IMR-90 (cell line): ENCODE data around the gene SPAG16. TPM values are rescaled to one million over a fixed set of nuclear protein-coding genes. Genes with fewer than 3 reads are reported as not detected.

Experiments
- ATAC-seq: fragments of 200-7000 bp; cut with Tn5 transposase; 2 replicates; pipeline ENCODE4 v1.9.1; 2020; ENCODE audit warnings: low read depth, mild to moderate bottlenecking, moderate library complexity
- BruUV-seq: library from RNA; stranded (reverse); fragments of 400-500 nt; replicated peaks from 2 replicates; lab custom pipeline; 2021; lab: Mats Ljungman, UMichigan
- CTCF ChIA-PET: fragments of 300-600 bp; formaldehyde crosslinking; extraction: SDS; loops from one replicate; lab custom pipeline; 2021; ENCODE audit warnings: antibody characterized with exemption; lab: Yijun Ruan, JAX
- POLR2A ChIA-PET: fragments of 300-600 bp; sonication (Branson Sonifier 250); formaldehyde crosslinking; loops from one replicate; lab custom pipeline; 2022; ENCODE audit warnings: antibody characterized with exemption; ENCODE audit not compliant: unreplicated experiment; lab: Charles Lee
- DNase-seq: peaks from one replicate; pipeline ENCODE4 v3.0.0; 2013
- H2AFZ ChIP-seq: replicated peaks from 2 replicates; pipeline ENCODE3; 2013; ENCODE audit warnings: low read length, mild to moderate bottlenecking; ENCODE audit not compliant: poor library complexity
- H2AK5ac ChIP-seq: 2 replicates; pipeline ENCODE4 v1.6.1; 2013; ENCODE audit warnings: low read depth, low read length, inconsistent platforms
- H2AK9ac ChIP-seq: replicated peaks from 2 replicates; pipeline ENCODE3; 2013; ENCODE audit warnings: mild to moderate bottlenecking, low read depth, low read length, moderate library complexity; ENCODE audit not compliant: poor library complexity
- H2BK120ac ChIP-seq: 2 replicates; pipeline ENCODE4 v1.6.1; 2013; ENCODE audit warnings: low read depth, low read length, inconsistent platforms
- H2BK15ac ChIP-seq: 3 replicates; pipeline ENCODE4 v1.6.1; 2013; ENCODE audit warnings: low read depth, low read length, inconsistent platforms
- H2BK20ac ChIP-seq: 2 replicates; pipeline ENCODE4 v1.6.1; 2013; ENCODE audit warnings: low read depth, mild to moderate bottlenecking, inconsistent platforms, low read length, moderate library complexity
- H2BK5ac ChIP-seq: 2 replicates; pipeline ENCODE4 v1.6.1; 2013; ENCODE audit warnings: mild to moderate bottlenecking, low read depth, low read length, inconsistent platforms; ENCODE audit not compliant: poor library complexity, severe bottlenecking
- H3K14ac ChIP-seq: replicated peaks from 2 replicates; pipeline ENCODE4 v1.6.1; 2013; ENCODE audit warnings: low read depth, low read length, inconsistent platforms
- H3K18ac ChIP-seq: 2 replicates; pipeline ENCODE4 v1.6.1; 2013; ENCODE audit warnings: low read depth, low read length, control low read depth
- H3K23ac ChIP-seq: 2 replicates; pipeline ENCODE4 v1.6.1; 2013; ENCODE audit warnings: low read depth, low read length, inconsistent platforms
- H3K27ac ChIP-seq: 2 replicates; pipeline ENCODE4 v1.5.1; 2013; ENCODE audit warnings: mild to moderate bottlenecking, control low read depth, low read length; ENCODE audit not compliant: insufficient read depth
- H3K27me3 ChIP-seq: 2 replicates; pipeline ENCODE4 v1.6.1; 2013; ENCODE audit warnings: low read length; ENCODE audit not compliant: control insufficient read depth, insufficient read depth
- H3K36me3 ChIP-seq: 2 replicates; pipeline ENCODE4 v1.6.1; 2013; ENCODE audit warnings: low read length, mixed read lengths; ENCODE audit not compliant: control insufficient read depth, insufficient read depth
- H3K4ac ChIP-seq: 2 replicates; pipeline ENCODE4 v1.6.1; 2013; ENCODE audit warnings: low read depth, low read length, inconsistent platforms
- H3K4me1 ChIP-seq: 2 replicates; pipeline ENCODE4 v1.6.1; 2013; ENCODE audit warnings: low read length, mixed read lengths; ENCODE audit not compliant: control insufficient read depth, insufficient read depth
- H3K4me2 ChIP-seq: 2 replicates; pipeline ENCODE4 v1.6.1; 2013; ENCODE audit warnings: low read depth, mild to moderate bottlenecking, control low read depth, low read length, moderate library complexity
- H3K4me3 ChIP-seq: 2 replicates; pipeline ENCODE4 v1.5.1; 2013; ENCODE audit warnings: low read depth, mild to moderate bottlenecking, control low read depth, low read length, moderate library complexity; ENCODE audit not compliant: insufficient read depth
- H3K56ac ChIP-seq: 2 replicates; pipeline ENCODE4 v1.6.1; 2013; ENCODE audit warnings: low read length, inconsistent platforms; ENCODE audit not compliant: insufficient read depth; ENCODE audit errors: extremely low read depth
- H3K79me1 ChIP-seq, 2 experiments: 2 replicates each; pipeline ENCODE4 v1.6.1; 2013; ENCODE audit warnings: low read length in 2 of 2, inconsistent platforms in 1 of 2, low read depth in 1 of 2
- H3K9ac ChIP-seq: 2 replicates; pipeline ENCODE4 v1.6.1; 2013; ENCODE audit warnings: low read depth, low read length, control low read depth
- H3K9me1 ChIP-seq: 2 replicates; pipeline ENCODE4 v1.6.1; 2013; ENCODE audit warnings: low read length, inconsistent platforms; ENCODE audit not compliant: insufficient read depth
- H3K9me3 ChIP-seq: 2 replicates; pipeline ENCODE4 v1.6.1; 2013; ENCODE audit warnings: low read length; ENCODE audit not compliant: control insufficient read depth, insufficient read depth
- H4K20me1 ChIP-seq: 2 replicates; pipeline ENCODE4 v1.6.1; 2013; ENCODE audit warnings: low read length, inconsistent platforms; ENCODE audit not compliant: insufficient read depth
- H4K5ac ChIP-seq: 2 replicates; pipeline ENCODE4 v1.6.1; 2013; ENCODE audit warnings: mild to moderate bottlenecking, low read depth, low read length, control low read depth
- H4K8ac ChIP-seq, 2 experiments: 2 replicates each; pipeline ENCODE4 v1.6.1; 2013; ENCODE audit warnings: low read depth in 2 of 2, low read length in 2 of 2, control low read depth in 1 of 2, inconsistent platforms in 1 of 2
- H4K91ac ChIP-seq: 2 replicates; pipeline ENCODE4 v1.6.1; 2013; ENCODE audit warnings: low read depth, low read length, inconsistent platforms; ENCODE audit not compliant: insufficient read depth
- BHLHE40 ChIP-seq: fragments of 150-350 bp; IDR thresholded peaks from 2 replicates; pipeline ENCODE4 v1.6.1; 2016; ENCODE audit warnings: mild to moderate bottlenecking, low read depth, low read length
- CEBPB ChIP-seq: IDR thresholded peaks from 2 replicates; pipeline ENCODE4 v1.6.1; 2012; ENCODE audit warnings: low read depth, low read length, improper control_type of control experiment
- CHD1 ChIP-seq: IDR thresholded peaks from 2 replicates; pipeline ENCODE4 v1.6.1; 2012; ENCODE audit warnings: low read depth, low read length, improper control_type of control experiment
- CTCF ChIP-seq: conservative IDR thresholded peaks from 2 replicates; pipeline ENCODE4 v1.5.1; 2012; ENCODE audit warnings: mild to moderate bottlenecking, low read depth, low read length, improper control_type of control experiment
- ELK1 ChIP-seq: fragments of 150-350 bp; IDR thresholded peaks from 2 replicates; pipeline ENCODE4 v1.6.1; 2016; ENCODE audit warnings: low read depth, mild to moderate bottlenecking, low read length, moderate library complexity, borderline replicate concordance
- FOS ChIP-seq: fragments of 150-350 bp; IDR thresholded peaks from 2 replicates; pipeline ENCODE4 v1.6.1; 2016; ENCODE audit warnings: low read depth, low read length
- MAFK ChIP-seq: IDR thresholded peaks from 2 replicates; pipeline ENCODE4 v1.6.1; 2012; ENCODE audit warnings: low read depth, low read length, improper control_type of control experiment
- MAZ ChIP-seq: IDR thresholded peaks from 2 replicates; pipeline ENCODE4 v1.6.1; 2012; ENCODE audit warnings: low read depth, mild to moderate bottlenecking, low read length, improper control_type of control experiment, moderate library complexity, borderline replicate concordance
- MXI1 ChIP-seq: IDR thresholded peaks from 2 replicates; pipeline ENCODE4 v1.6.1; 2012; ENCODE audit warnings: low read depth, mild to moderate bottlenecking, low read length, moderate library complexity, borderline replicate concordance
- NFE2L2 ChIP-seq: fragments of 150-350 bp; IDR thresholded peaks from 2 replicates; pipeline ENCODE4 v1.6.1; 2016; ENCODE audit warnings: low read depth, mild to moderate bottlenecking, low read length
- POLR2A ChIP-seq: IDR thresholded peaks from 2 replicates; pipeline ENCODE4 v1.6.1; 2012; ENCODE audit warnings: mild to moderate bottlenecking, low read depth, low read length
- RAD21 ChIP-seq: IDR thresholded peaks from 2 replicates; pipeline ENCODE4 v1.6.1; 2012; ENCODE audit warnings: low read length, improper control_type of control experiment
- RCOR1 ChIP-seq: IDR thresholded peaks from 2 replicates; pipeline ENCODE4 v1.6.1; 2012; ENCODE audit warnings: mild to moderate bottlenecking, low read length, improper control_type of control experiment; ENCODE audit not compliant: insufficient replicate concordance
- RFX5 ChIP-seq: IDR thresholded peaks from 2 replicates; pipeline ENCODE4 v1.8.0; 2012; ENCODE audit warnings: low read depth, mild to moderate bottlenecking, low read length, moderate library complexity
- SMC3 ChIP-seq: fragments of 150-350 bp; IDR thresholded peaks from 2 replicates; pipeline ENCODE4 v1.6.1; 2016; ENCODE audit warnings: low read depth, mild to moderate bottlenecking, antibody characterized with exemption, low read length, moderate library complexity
- USF2 ChIP-seq: fragments of 150-350 bp; IDR thresholded peaks from 2 replicates; pipeline ENCODE4 v1.6.1; 2017; ENCODE audit warnings: mild to moderate bottlenecking, antibody characterized with exemption, low read length, low read depth
- dilution Hi-C: fragments of 300-500 bp; cut with HindIII; formaldehyde crosslinking; loops from one replicate; pipeline ENCODE4 v1.14.3; 2018; ENCODE audit warnings: low sequenced_read_pairs; ENCODE audit not compliant: unreplicated experiment
- in situ Hi-C: fragments of 300-500 bp; cut with MboI; formaldehyde crosslinking; loops from 3 replicates; pipeline ENCODE4 v1.14.3; 2019; ENCODE audit warnings: low sequenced_read_pairs, inconsistent platforms, mixed read lengths
- intact Hi-C: fragments of 100-400 bp; cut with micrococcal nuclease; formaldehyde crosslinking; loops from 2 replicates; pipeline ENCODE4 v1.10.0; 2022
- polyA plus RNA-seq, 3 experiments: library from polyadenylated mRNA; depleted of rRNA; stranded (reverse); fragments of >200 nt; gene quantifications; 2 replicates each; pipeline ENCODE4 v1.2.3, GENCODE V29; 2012; ENCODE audit warnings: low replicate concordance in 1 of 3
- total RNA-seq: library from RNA; depleted of rRNA; stranded (reverse); fragments of >200 nt; gene quantifications from 2 replicates; pipeline ENCODE4 v1.2.3, GENCODE V29; 2012

Gene SPAG16
- total and polyA plus RNA-seq, 2 of the 4 experiments (the other 2 are of a cell fraction), result 7.3 to 13.5 TPM

- Histone ChIP-seq H4K91ac (no peak overlapping the region), H3K4me2 (no peak overlapping the region), H3K9ac (no peak overlapping the region), H4K5ac (no peak overlapping the region), H3K4me3 (no peak overlapping the region), H3K18ac (no peak overlapping the region), H2BK20ac (no peak overlapping the region), H2AK5ac (no peak overlapping the region), H3K14ac (no peak overlapping the region), H3K79me1 (no peaks in the 10 kb centered on the region), H2BK5ac (no peak overlapping the region), H4K8ac (no peak overlapping the region), H2AFZ (no peak overlapping the region), H3K4me1 (no peaks in the 10 kb centered on the region), H2AK9ac (no peak overlapping the region), H2BK15ac (no peak overlapping the region), H4K20me1 (no peaks in the 10 kb centered on the region), H3K23ac (no peak overlapping the region), H3K9me3 (no peaks in the 10 kb centered on the region), H3K56ac (no peak overlapping the region), H2BK120ac (no peak overlapping the region), H3K36me3 (no peaks in the 10 kb centered on the region), H3K27me3 (no peaks in the 10 kb centered on the region), H3K9me1 (no peaks in the 10 kb centered on the region), H3K4ac (no peak overlapping the region), H3K27ac (no peak overlapping the region)
- BruUV-seq, result no TSS peak
- ATAC-seq, result no peak
- TF ChIP-seq ELK1 (no peak), CHD1 (no peak), CEBPB (no peak), MXI1 (no peak), MAZ (no peak), MAFK (no peak), RCOR1 (no peak), CTCF (no peak), USF2 (no peak), BHLHE40 (no peak), RFX5 (no peak), NFE2L2 (no peak), SMC3 (no peak), FOS (no peak), POLR2A (no peak), RAD21 (no peak)
- ChIA-PET CTCF (interaction anchor here (1.9 kb wide), 1 partner anchor 10 kb away, joined by 7 read pairs; no protein-coding TSS in a partner anchor), POLR2A (no interaction called here)
- in situ Hi-C loops (no loop called here), intact Hi-C loops (no loop called here), dilution Hi-C loops (no loop called here)
- DNase-seq, result no peak
Observed at GRCh38 chr2:214320211-214320610, 1035.9 kb downstream of the SPAG16 start.
